Colon (tissue), 2 donors: ENCODE results near the gene MAGOH.
"Not testable (repeated sequence)": the region's sequence is repeated elsewhere in the genome, so short reads cannot be mapped to it uniquely, and the experiment has no call there.

ENCODE experiments used
- FAIRE-seq: peaks from 2 replicates; lab custom pipeline; 2012; peaks lifted over from hg19 to GRCh38; lab: Jason Lieb, UNC
- donor health status: control.
- donor health status: control.

The MAGOH gene

GRCh38 chr1:53220171-53220961 lies 18.0 kb downstream of the MAGOH start, which contains the start of gene CZIB:
CZIB (minus strand) TSS chr1:53220634; CDS start chr1:53220575, 59 bp downstream.
- FAIRE-seq, result no peak

- no peak for FAIRE-seq
Observed at GRCh38 chr1:53219711-53220110, 18.6 kb downstream of the MAGOH start.

DNA sequence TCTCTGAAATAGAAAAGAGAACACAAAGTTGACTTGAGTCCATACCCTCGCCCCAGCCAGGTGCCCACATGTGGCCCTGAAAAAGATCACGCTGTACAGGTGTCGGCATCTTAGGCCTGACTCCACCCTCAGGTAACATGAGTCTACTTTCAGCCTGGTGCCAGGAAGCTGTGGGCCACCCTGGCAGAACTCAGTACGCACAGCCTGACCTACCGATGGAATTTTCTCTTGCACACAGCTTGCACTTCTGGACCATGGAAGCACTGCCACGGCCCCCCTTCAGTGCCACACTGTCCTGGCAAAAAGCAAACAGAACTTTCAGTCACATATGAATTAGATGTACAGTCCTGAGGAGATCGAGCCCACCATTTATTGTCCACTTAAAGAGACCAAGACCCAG lies 20.1 kb downstream of the MAGOH start:
- no peak for FAIRE-seq

DNA sequence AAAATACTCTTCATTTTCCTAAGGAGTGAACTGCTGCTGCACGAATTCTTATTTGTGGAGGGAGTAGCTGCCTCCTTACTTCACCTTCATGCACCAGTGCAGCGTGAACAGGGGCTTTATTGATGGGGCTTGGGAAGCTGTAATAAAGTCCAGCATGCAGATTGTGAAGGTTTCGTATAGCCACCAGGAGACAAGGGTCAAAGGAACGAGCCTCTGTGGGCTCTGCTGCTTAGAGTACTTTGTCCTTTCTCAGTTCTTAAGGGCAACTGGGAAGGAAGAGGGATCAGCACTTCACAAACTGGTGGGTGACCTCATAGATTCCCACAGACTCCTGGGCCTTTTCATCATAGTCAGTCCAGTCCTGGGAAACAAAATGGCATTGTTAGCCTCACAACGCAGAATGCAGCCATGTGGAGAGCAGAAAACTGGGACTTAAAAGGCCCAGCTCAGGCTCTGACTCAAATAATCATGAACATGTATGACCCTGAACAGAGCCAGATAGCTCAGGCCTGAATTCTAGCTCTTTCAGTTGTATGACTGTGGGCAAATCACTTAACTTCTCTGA lies 23.9 kb downstream of the MAGOH start:
- no peak for FAIRE-seq

DNA sequence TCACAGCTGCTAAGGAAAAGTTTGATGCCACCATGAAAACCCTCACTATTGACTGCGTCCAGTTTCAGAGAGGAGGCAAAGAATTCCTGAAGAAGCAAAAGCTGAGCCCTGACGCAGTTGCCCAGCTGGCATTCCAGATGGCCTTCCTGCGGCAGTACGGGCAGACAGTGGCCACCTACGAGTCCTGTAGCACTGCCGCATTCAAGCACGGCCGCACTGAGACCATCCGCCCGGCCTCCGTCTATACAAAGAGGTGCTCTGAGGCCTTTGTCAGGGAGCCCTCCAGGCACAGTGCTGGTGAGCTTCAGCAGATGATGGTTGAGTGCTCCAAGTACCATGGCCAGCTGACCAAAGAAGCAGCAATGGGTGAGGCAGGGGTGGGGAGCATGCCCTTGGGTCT lies 27.4 kb downstream of the MAGOH start:
- no peak for FAIRE-seq

DNA sequence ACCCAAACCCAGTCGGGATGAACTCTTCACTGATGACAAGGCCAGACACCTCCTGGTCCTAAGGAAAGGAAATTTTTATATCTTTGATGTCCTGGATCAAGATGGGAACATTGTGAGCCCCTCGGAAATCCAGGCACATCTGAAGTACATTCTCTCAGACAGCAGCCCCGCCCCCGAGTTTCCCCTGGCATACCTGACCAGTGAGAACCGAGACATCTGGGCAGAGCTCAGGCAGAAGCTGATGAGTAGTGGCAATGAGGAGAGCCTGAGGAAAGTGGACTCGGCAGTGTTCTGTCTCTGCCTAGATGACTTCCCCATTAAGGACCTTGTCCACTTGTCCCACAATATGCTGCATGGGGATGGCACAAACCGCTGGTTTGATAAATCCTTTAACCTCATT lies 28.0 kb downstream of the MAGOH start:
- no peak for FAIRE-seq

- FAIRE-seq, result no peak
Observed at GRCh38 chr1:53207726-53208125, 30.6 kb downstream of the MAGOH start.

- no peak for FAIRE-seq
Observed at GRCh38 chr1:53206735-53207379, 31.5 kb downstream of the MAGOH start.

DNA sequence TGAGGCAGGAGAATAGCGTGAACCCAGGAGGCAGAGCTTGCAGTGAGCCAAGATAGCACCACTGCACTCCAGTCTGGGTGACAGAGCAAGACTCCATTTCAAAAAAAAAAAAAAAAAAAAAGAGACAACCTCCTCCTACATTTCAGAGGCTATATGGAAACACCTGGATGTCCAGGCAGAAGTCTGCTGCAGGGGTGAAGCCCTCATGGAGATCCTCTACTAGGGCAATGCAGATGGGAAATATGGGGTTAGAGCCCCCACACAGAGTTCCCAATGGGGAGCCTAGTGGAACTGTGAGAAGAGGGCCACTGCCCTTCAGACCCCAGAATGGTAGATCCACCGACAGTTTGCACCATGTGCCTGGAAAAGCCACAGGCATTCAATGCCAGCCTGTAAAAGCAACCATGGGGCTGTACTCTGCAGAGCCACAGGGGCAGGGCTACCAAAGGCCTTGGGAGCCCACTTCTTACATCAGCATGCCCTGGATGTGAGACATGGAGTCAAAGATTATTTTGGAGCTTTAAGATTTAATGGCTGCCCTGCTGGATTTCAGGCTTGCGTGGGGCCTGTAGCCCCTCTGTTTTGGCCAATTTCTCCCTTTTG lies 32.1 kb downstream of the MAGOH start:
- FAIRE-seq, result not testable (repeated sequence)

GRCh38 chr1:53205496-53205895 lies 32.8 kb downstream of the MAGOH start:
- not testable (repeated sequence) for FAIRE-seq

DNA sequence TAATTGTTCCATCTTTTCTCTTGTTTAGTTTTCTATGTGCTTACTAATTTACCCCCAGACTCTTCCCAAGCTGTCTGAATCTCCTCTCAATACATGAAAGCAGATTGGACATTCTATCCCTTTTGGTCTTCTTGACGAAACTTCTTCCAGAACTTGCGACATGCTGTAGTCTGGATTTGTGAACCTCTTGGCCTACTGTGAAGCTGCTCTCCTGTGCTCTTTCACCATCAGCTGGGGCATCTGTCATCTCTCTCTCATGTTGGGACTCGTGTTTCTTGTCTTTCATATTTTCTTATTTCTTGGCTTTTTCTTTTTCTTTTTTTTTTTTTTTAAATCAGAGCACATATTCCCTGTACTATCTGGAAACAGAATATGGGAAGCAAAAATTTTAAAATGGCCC lies 34.9 kb downstream of the MAGOH start:
- no peak for FAIRE-seq

GRCh38 chr1:53198241-53198651 lies 40.1 kb downstream of the MAGOH start:
- no peak for FAIRE-seq

- no peak for FAIRE-seq
Observed at GRCh38 chr1:53197291-53198200, 40.8 kb downstream of the MAGOH start.

DNA sequence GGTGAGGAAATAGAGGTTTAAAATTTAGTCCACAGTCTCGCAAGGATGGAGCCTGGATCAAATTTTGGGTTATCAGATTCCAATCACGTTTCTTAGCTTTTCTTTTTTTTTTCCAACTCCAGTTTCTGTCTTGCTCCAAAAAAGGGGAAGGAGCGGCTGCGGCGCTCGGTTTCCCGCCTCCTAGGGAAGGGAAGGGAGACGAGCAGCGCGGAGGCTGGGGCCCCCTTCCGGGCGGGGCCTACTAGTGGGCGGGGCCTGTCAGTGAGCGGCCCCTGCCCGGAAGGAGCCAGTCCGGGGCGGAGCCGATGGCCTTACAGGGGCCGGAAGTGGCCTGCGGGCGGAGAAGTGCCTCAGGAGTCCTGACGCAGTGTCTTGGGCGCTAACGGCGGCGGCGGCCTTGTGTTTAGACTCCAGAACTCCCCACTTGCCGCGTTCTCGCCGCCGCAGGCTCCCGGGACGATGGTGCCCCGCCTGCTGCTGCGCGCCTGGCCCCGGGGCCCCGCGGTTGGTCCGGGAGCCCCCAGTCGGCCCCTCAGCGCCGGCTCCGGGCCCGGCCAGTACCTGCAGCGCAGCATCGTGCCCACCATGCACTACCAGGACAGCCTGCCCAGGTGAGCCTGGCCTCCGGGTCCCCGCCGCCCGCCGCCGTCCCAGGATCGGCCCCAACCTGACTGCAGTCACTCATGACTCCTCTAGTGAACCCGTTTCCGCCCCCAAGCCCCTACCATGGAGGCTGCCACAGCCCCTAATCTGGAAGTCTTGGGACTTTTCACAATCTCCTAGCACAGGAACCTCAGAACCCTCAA lies 41.6 kb downstream of the MAGOH start, which contains the start of gene CPT2:
TSS of gene CPT2 (plus strand) at position 340 of the 806 bp plus-strand sequence. CDS start at position 460, 120 bp downstream.
- no peak for FAIRE-seq

DNA sequence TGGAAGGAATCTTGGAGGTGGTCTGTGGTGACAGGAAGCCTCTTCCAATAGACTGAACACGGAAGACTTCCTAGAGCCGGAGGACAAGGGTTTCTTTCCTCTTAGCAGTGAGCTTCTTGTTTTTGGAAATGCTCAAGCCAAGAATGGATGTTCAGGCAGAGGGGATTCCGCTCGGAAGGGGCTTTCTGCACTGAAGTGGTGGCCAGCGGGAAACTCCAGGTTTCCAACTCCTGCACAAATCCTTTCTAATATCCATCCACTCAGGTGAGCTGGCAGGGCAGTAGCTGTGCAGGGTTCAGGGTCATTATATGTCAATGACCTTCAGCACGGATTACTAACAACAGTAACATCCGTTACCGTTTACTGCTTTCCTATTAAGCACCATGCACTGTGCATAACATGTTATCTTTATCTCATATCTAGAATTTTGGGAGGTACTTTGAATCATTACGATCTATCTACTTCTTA lies 42.3 kb downstream of the MAGOH start:
- FAIRE-seq, result no peak

GRCh38 chr1:53195246-53196016 lies 42.9 kb downstream of the MAGOH start:
- FAIRE-seq, result no peak

- no peak for FAIRE-seq
Observed at GRCh38 chr1:53190210-53190611, 48.1 kb downstream of the MAGOH start.

DNA sequence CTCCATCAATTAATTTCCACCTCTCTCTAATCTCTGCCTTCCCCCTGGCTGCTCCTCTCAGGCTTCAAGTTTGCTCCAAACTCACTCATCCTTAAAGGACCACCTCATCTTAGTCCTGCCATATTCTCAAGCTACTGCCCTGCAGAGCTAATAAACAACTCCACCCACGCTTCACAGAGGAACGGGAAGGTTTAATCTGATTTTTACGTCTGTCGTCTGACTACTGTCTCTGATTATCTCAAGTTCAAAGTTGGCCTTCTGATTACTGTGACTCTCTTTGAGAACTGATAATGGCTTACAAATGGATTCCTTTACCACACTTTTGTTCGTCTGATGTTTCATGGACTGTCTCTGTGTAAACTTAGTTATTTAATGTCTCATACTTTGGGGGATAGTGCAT lies 49.3 kb downstream of the MAGOH start:
- no peak for FAIRE-seq

GRCh38 chr1:53188099-53188498 lies 50.2 kb downstream of the MAGOH start:
- no peak for FAIRE-seq

- FAIRE-seq, result no peak
Observed at GRCh38 chr1:53187401-53187800, 50.9 kb downstream of the MAGOH start.
